SK-N-MC (cell line): Measurements from ENCODE around the gene DSE.

Experiments
- EZH2 ChIP-seq: fragments of 200-600 bp; sonication (generic); IDR thresholded peaks from one replicate; pipeline ENCODE4 v1.6.1; 2017; ENCODE audit warnings: antibody characterized with exemption
- POLR2AphosphoS5 ChIP-seq: IDR thresholded peaks from 2 replicates; pipeline ENCODE4 v1.6.1; 2012; ENCODE audit warnings: mild to moderate bottlenecking, low read depth, low read length, borderline replicate concordance

DNA sequence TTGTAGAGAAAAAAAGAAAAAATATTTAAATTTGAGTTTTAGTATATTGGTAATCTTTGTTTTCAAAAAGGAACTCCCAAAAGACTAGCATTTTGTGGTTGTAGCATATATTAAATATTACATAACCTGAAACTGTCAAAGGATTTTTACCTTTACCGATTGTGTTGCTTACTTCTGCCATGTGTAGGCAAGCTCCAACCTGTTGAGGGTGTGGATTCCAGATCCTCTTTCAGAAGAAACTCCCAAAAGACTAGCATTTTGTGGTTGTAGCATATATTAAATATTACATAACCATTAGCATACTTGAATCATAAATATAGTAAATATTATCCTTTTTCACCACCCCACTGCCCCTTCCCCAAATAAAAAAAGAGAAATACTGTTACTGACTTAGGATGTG lies 3.2 kb downstream of the DSE start:
- TF ChIP-seq EZH2 (no peak), POLR2AphosphoS5 (no peak)
